Cerebellar nuclear complex (tissue), 1 donor: ENCODE results near the gene RNFT1.
"Not testable (repeated sequence)": the region's sequence is repeated elsewhere in the genome, so short reads cannot be mapped to it uniquely, and the experiment has no call there.

Source experiments
- DNase-seq, 2 experiments: peaks; one replicate each; lab custom pipeline; 2025; lab: John Stamatoyannopoulos, UW

RNFT1 gene

DNA sequence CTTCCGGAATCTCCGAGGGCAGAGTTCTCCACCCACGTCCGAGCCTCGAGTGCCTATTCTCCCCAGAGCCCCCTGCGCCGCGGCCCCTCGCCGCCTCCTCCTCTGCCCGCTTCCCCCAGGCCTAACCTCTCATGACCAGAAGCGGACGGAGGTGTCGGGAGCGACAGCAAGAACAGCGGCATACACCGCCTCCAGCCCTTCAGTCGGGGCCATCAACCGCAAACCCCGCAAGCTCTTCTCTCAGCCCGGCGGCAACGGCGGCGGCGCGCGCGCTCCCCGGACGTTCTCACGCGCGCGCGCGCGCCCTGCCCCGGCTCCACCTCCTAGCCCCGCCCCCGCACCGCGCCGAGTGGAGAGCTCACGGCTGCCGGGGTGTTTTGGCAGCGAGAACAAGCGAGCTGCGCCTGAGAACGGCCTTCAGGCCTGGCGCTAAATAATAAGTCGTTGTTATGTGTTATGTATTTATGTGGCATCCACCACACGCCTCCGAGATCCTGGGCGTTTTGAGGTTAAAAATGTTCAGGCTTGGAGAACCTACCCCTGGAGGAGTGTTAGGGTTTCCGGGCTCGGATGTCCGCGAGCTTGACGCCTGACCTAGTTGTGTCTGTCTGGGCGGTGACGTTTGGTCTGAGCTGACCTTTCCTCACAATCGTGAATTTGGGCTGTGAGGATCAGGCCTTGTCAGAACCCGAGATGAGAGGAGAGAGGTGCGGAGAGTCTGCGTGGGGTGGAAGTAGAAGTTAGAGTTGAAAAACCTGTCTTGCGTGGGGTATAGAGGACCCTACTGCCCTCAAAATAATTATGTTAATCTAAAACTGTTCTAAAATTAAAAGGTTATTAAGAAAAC, at the start of gene RNFT1:
TSS of gene RNFT1 (minus strand) at position 259 of the 847 bp plus-strand sequence. CDS start at position 182, 77 bp downstream.
- DNase-seq, result peak; percentile 4 to 64

- not testable (repeated sequence) for DNase-seq
These were observed 44.8 kb upstream of the RNFT1 start for GRCh38 chr17:60009326-60009725.

- not testable (repeated sequence) for DNase-seq
These were observed 43.8 kb upstream of the RNFT1 start for GRCh38 chr17:60008377-60008776.

DNA sequence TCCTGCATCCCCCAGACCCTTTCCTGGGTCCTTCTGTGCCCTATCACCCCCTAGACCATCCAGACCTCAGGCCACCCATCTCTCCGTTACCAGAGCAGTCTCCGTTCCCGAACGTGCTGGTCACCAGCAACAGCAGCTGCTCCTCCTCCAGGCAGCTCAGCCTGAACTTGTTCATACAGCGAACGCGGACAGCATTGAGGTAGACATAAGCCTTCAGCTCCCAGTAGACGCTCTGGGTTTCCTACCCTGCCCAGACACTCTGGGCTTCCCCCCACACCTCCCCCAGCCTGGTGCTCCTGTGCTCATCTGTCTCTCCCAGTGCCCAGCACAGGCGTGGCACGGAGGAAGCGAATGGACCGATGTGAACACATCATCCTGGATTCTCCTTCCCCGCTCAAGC, 41.6 kb upstream of the RNFT1 start:
- DNase-seq, result no peak

GRCh38 chr17:60004561-60004960, 40.0 kb upstream of the RNFT1 start:
- not testable (repeated sequence) for DNase-seq

DNA sequence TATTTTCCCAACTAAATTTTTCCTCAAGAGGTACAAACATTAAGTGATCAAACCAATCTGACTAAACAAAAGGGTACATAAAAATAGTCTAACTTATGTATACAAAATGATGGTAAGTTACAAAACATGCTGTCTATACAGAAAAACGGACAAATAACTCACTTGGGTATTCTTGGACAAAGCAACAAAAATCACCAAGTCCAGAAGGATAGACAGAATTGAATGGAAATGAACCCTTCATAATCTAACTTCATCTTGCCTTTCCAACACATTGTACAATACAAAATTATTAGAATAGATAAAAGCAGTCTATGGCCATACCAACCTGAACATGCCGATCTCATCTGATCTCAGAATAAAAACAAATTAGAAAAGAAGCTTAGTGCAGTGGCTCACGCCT, 37.9 kb upstream of the RNFT1 start:
- not testable (repeated sequence) for DNase-seq

- not testable (repeated sequence) for DNase-seq
These were observed 32.1 kb upstream of the RNFT1 start for GRCh38 chr17:59996608-59997007.

DNA sequence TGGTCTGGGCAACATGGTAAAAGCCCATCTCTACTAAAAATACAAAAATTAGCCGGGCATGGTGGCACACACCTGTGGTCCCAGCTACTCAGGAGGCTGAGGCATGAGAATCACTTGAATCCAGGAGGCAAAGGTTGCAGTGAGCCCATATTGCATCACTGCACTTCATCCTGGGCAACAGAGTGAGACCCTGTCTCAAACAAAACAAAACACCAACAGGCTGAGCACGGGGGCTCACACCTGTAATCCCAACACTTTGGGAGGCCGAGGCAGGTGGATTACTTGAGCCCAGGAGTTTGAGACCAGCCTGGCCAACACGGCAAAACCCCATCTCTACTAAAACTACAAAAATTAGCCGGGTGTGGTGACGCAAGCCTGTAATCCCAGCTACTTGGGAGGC, 10.6 kb upstream of the RNFT1 start:
- DNase-seq, result not testable (repeated sequence)

GRCh38 chr17:59973483-59973882, 8.9 kb upstream of the RNFT1 start:
- not testable (repeated sequence) for DNase-seq

DNA sequence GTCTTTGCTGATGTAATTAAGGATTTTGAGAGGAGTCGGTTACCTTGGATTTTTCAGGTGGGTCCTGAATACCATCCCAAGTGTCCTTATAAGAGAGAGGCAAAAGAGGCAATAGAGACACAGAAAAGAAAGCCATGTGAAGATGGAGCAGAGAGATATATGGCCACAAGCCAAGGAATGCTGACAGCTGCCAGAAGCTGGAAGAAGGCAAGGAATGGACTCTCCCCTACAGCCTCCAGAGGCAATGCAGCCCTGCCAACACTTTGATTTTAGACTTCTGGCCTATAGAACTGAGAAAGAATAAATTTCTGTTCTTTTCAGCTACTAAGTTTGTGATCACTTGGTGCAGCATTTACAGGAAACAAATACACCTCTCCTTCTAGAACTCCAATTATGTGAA, 8.2 kb upstream of the RNFT1 start:
- DNase-seq, result no peak

- not testable (repeated sequence) for DNase-seq
These were observed 7.2 kb upstream of the RNFT1 start for GRCh38 chr17:59971771-59972170.

- DNase-seq, result peak in 1 of 2 experiments; percentile 44
These were observed 630 bp downstream of the RNFT1 start for GRCh38 chr17:59963738-59964481.

GRCh38 chr17:59962739-59963318, 1.7 kb downstream of the RNFT1 start:
- DNase-seq, result no peak

DNA sequence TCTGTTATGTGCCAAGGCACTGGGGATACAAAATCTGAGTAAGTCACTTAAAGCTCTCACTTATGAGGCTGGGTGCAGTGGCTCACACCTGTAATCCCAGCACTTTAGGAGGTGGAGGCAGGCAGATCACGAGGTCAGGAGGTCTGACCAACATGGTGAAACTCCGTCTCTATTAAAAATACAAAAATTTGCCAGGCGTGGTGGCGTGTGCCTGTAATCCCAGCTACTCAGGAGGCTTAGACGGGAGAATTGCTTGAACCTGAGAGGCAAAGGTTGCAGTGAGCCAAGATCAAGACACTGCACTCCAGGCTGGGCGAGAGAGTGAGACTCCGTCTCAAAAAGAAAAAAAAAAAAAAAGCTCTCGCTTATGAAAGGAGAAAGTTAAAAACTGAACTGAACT, 5.0 kb downstream of the RNFT1 start:
- not testable (repeated sequence) for DNase-seq

- DNase-seq, result no peak
These were observed 9.7 kb downstream of the RNFT1 start for GRCh38 chr17:59954856-59955255.

- no peak for DNase-seq
These were observed 14.5 kb downstream of the RNFT1 start for GRCh38 chr17:59950049-59950448.

DNA sequence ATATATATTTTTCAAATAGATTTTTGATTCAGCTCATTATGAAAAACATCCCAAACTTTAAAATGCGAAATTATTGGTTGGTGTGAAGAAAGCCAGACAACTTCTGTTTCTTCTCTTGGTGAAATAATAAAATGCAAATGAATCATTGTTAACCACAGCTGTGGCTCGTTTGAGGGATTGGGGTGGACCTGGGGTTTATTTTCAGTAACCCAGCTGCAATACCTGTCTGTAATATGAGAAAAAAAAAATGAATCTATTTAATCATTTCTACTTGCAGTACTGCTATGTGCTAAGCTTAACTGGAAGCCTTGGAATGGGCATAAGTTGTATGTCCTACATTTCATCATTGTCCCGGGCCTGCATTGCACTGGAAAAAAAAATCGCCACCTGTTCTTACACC, 17.2 kb downstream of the RNFT1 start:
- DNase-seq, result not testable (repeated sequence)

DNA sequence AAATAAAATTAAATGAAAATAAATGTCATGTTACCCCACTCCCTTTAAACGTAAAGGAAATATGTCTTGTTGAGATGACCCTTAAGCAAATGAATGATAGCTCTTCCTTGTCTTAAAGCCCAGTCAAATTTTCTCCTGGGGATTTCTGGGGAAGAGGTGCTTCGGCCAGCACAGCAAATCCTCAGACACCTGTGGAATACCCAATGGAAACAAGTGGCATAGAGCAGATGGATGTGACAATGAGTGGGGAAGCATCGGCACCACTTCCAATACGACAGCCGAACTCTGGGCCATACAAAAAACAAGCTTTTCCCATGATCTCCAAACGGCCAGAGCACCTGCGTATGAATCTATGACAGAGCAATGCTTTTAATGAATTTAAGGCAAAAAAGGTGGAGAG, 18.1 kb downstream of the RNFT1 start:
- DNase-seq, result not testable (repeated sequence)

GRCh38 chr17:59941131-59941530, 23.4 kb downstream of the RNFT1 start:
- DNase-seq, result no peak

DNA sequence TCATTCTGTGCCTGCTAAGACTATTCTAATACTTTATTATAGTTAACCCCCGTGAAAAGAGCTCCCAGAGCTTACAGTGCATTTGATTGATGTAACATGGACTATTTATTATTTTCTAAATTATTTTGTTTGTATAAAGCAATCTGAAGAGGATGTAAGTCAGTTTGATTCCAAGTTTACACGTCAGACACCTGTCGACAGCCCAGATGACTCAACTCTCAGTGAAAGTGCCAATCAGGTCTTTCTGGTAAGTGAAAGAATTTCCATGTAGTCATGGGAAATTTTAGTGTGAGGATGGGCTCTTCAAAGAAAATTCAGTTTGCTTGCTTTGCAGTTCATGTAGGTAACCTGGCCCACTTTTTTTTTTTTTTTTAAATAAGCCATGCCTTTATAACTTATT, 23.8 kb downstream of the RNFT1 start:
- DNase-seq, result not testable (repeated sequence)

DNA sequence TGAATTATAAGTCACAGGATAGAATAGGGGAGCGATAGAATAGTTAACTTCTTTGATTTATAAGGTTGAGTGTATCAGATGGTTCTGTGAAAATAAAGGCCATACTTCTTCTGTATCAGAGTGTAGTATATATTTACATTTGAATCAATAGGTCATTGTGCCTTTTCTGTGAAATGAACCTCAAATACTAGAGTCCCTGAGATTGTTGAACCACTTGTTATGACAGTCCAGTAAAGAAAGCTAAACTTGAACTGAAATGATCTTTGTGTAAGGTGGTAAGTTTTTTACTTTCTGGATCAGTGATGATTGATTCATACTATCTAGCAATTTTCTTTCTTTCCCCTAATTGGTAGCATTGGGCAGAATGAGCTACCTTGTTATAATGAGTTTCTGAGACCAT, 31.2 kb downstream of the RNFT1 start:
- DNase-seq, result not testable (repeated sequence)

DNA sequence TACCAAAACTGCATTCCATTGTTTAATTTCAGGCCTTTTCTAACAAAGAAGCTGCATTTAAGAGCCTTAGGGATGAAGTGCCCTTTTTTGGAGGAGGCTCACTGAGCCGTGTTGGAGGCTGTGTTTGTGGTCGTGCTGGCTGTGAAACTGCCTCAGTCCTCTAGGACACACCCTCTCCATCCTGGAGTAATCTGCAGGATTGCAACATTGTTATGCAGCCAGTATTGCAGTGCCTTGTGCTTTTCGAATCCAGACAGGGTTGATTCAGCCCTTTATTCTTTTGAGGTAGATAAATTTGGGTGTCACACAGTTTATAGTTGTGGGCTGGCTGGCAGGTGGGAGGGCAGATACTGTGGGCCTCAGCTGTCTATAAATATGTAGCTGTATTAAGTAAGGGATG, 33.8 kb downstream of the RNFT1 start:
- not testable (repeated sequence) for DNase-seq

DNA sequence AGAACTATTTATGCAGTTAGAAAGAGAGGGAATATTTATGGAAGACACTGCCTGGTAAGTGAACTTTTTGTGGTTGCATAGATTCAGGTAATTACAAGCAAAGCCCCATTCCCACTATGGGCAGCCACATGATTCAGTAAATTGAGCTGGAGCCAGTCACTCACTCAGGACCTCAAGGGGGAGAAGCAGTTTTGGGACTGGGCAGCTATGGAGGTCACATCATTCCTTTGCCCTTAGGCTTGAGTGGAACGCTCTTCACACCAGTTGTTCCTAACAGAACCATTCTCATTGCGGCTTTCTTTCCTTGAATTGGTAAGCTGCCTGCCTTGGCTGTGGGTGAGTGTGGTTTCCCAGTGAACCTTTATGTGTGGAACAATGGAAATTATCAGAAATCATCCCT, 34.4 kb downstream of the RNFT1 start:
- not testable (repeated sequence) for DNase-seq
